22Rv1 (cell line): ENCODE measurements around the gene DYNC2H1.

Experiments used
- H3K27ac ChIP-seq: fragments of 450-650 bp; 2 replicates; pipeline ENCODE4 v1.5.1; 2017
- ZFX ChIP-seq: fragments of 450-650 bp; IDR thresholded peaks from 2 replicates; pipeline ENCODE4 v1.6.1; 2017; ENCODE audit warnings: antibody characterized with exemption, borderline replicate concordance
- TF ChIP-seq, protein P1 (sequence below): fragments of 450-650 bp; IDR thresholded peaks from 2 replicates; pipeline ENCODE4 v1.5.1; 2017; ENCODE audit warnings: mild to moderate bottlenecking

DYNC2H1 gene

DNA sequence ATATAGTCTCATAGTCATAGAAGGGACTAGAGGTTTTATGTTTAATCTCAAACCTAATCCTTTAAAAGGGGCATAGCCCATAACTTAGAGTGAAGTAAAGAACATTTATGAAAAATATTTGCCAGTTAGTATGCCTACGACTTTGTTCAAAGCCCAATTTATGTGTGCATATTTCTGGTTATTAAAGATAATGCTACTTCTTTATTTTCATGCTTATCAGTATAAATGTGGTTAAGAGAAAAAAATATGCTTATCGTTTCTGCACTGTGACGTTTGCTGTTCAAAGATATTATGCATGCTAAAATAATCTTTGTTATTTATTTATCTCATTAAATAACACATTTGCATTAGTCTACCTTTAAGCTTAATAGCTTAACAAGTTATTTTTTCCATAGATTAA lies 343.9 kb downstream of the DYNC2H1 start:
- TF ChIP-seq, protein P1, sequence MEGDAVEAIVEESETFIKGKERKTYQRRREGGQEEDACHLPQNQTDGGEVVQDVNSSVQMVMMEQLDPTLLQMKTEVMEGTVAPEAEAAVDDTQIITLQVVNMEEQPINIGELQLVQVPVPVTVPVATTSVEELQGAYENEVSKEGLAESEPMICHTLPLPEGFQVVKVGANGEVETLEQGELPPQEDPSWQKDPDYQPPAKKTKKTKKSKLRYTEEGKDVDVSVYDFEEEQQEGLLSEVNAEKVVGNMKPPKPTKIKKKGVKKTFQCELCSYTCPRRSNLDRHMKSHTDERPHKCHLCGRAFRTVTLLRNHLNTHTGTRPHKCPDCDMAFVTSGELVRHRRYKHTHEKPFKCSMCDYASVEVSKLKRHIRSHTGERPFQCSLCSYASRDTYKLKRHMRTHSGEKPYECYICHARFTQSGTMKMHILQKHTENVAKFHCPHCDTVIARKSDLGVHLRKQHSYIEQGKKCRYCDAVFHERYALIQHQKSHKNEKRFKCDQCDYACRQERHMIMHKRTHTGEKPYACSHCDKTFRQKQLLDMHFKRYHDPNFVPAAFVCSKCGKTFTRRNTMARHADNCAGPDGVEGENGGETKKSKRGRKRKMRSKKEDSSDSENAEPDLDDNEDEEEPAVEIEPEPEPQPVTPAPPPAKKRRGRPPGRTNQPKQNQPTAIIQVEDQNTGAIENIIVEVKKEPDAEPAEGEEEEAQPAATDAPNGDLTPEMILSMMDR: no peak
- no peak for TF ChIP-seq ZFX

DNA sequence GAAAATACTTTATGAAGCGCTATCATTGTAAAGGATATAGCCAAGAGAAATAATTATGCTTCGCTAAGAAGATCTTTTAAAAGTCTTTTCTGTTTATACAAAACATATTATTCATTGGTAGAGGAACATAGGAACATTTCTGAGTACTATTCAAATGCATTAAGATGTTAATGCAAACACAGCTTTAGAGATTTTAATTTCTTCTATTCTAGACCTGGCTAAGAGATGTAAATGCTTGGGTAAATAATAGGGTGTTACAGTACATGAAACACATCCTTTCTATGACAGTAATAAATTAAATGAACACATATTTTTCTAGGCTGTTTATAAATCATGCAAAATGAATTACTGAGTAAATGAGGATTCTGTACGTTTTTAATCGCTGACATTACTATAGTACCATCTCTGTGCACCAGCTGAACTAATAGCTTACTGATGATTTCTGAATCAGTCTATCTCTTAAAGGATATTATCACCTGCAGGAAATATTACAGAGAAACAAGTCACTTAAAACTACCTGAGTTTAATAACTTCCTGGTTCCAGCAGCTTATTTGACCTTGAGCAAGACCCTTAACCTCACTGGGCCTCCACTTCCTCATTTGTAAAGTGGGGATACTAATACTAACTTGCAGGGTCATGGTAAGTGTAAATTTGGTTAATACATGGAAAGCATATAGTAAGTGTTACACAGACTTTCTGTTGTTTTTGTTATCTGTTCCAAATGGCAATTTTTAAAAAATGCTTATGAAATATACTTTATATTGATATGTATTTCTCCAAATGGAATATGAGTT lies 344.9 kb downstream of the DYNC2H1 start:
- H3K27ac ChIP-seq: no peak overlapping the region
- no peak for TF ChIP-seq ZFX
- TF ChIP-seq, protein P1: no peak

More for the DNA sequence above, 343.9 kb downstream of the DYNC2H1 start:
- H3K27ac ChIP-seq: no peak overlapping the region

DNA sequence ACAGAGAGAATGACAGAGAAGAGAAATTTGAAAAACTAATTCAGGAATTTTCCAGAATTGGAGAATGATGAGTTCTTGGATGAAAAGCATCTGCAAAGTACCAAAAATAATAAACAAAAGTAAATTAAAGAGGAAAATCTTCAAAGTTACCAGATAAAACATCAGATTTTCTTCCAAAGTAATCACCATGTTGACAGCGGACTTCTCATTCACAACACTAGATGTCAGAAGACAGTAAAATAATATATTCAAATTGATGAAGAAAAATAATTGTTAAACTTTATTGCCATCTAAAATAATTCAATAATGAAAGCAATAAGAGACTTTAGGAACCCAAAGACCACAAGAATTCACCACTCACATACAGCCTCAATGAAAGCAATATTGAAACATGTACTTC lies 355.2 kb downstream of the DYNC2H1 start:
- H3K27ac ChIP-seq: no peak overlapping the region
- TF ChIP-seq ZFX: no peak
- TF ChIP-seq, protein P1: no peak

DNA sequence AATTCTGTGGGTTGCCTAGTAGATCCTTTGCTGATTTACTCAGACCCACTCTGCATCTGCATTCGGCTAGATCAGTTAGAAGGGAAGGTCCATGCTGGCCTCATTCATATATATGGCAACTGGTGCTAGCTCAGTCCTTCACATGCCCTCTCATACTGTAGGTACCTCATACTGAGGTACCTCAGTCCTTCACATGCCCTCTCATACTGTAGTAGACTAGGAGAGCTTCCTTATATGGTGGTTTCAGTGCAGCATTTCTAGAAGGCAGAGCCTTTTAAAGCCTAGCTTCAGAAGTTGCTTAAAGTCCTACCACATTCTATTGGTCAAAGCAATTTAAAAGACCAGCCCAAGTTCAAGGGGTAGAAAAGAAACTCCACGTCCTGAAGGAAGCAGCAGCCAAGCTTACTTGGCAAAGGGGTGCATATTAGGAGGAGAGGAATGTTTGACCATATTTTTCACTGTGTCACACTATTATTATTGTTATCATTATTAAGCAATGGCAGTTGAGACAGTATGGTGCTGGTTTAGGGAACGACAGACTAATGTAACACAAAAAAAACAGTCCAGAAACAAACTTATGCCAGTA lies 356.4 kb downstream of the DYNC2H1 start:
- no peak overlapping the region for H3K27ac ChIP-seq
- TF ChIP-seq, protein P1: no peak
- no peak for TF ChIP-seq ZFX

DNA sequence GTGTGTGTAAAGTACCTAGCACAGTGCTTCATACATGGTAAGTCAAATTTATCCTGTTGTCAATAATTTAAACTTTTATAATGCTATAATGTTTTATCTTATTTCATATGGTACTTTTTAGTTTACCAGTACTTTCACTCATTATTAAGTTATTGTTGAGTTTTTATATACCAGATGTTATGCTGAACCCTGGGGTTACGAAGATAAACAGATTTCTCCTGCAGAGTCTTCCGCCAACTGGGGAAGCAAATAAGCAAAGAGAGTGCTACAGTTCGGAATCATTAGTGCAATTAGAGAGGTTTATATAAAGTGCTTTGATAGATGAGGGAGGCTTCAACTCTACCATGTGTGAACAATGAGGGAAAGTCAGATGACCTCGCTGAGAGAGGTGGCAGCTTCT lies 362.3 kb downstream of the DYNC2H1 start:
- H3K27ac ChIP-seq: no peak overlapping the region
- TF ChIP-seq, protein P1: no peak
- TF ChIP-seq ZFX: no peak

DNA sequence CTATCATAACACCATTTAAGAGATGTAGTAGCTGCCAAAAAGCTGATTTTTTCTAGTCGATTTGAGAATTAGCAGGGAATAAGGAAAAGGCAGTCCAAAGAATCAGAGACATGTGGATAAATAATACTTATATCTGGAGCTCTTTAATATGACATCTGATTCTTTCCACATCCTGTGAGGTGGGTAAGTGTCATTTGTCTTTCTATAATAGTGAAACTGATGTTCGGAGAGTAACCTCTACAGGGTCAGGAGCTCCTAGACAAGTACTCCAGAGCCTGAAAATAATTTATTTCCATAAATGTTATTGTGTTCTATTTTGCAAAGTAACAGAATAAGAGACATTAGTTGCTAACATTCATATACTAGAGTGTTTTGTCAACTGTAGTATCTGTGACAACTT lies 367.6 kb downstream of the DYNC2H1 start:
- TF ChIP-seq, protein P1: no peak
- TF ChIP-seq ZFX: no peak
- H3K27ac ChIP-seq: no peak overlapping the region

DNA sequence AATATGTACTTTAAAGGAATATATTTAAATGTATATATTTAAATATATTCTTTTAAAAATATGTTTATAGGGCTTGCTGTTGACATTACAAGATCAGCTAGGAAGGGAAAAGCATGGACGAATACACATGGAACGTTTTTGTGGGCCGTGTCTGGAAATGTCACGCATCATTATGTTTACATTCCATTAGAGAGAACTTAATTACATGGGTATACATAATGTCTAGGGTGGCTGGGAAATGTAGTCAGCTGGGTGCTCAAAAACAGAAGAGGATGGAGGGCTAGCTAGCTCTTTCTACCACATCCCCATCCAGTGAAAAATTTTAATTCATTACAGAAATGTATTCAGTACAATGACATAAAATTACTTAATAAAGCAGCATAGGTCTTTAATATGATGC lies 371.2 kb downstream of the DYNC2H1 start:
- H3K27ac ChIP-seq: no peak overlapping the region
- TF ChIP-seq ZFX: no peak
- TF ChIP-seq, protein P1: no peak
